NCI-H2196 treated with DMSO at 0.1 percent for 48 hours (cell line): Measurements from ENCODE around the gene JPT1.
"Not testable (repeated sequence)": the region's sequence is repeated elsewhere in the genome, so short reads cannot be mapped to it uniquely, and the experiment has no call there.

Experiments
- DNase-seq: peaks from one replicate; lab custom pipeline; 2025; ENCODE audit not compliant: unreplicated experiment; lab: John Stamatoyannopoulos, UW

The JPT1 gene

DNA sequence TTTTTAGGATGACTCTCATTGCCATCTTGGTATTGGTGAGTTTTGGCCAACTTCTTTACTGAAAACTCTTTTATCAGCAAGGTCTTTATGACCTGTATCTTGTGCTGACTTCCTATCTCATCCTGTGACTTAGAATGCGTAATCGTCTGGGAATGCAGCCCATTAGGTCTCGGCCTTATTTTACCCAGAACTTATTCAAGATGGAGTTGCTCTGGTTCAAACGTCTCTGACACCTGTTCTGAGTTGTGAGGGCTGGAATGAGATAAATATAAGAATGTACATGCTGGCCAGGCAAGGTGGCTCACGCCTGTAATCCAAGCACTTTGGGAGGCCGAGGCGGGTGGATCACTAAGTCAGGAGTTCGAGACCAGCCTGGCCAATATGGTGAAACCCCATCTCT lies 4.2 kb upstream of the JPT1 start:
- not testable (repeated sequence) for DNase-seq

DNA sequence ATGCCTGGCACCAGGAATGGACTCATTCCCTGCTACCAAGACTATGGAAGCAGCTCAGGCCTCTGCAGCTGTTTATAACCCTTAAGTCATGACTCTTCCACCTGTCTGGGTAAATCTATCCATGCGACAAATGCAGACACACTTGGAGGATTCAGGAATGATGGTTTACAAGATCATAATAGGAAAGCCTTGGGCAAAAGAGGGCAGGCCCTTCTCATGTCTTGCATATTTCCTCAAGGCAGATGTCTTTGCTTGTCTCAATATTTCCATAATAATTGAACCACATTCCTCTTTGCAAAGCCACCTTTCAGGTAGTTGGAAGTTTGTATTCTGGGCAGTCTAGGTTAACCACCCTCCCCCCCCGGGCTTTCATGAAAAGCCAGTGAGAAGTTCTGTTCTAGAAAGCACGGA lies 884 bp upstream of the JPT1 start:
- DNase-seq: no peak

DNA sequence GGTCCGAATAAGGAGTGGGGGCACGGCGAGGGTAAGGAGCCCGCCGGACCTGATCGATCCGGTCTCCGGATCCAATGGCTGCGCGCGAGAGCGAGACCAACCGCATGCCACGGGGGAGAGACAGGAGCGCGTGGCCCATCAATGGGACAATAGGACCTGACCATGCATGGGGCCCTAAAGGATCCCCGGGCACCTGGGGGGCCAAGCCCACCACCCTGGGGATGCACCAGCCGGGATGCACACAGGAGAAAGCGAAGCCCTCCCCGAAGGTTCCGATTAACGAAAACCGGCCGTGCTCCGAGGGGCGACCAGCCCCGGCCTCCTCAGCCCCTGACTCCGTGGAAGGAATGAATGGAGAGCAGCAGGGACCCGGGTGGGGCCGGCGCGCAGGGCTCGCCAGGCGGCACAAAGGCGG lies 525 bp downstream of the JPT1 start:
- DNase-seq: no peak

DNA sequence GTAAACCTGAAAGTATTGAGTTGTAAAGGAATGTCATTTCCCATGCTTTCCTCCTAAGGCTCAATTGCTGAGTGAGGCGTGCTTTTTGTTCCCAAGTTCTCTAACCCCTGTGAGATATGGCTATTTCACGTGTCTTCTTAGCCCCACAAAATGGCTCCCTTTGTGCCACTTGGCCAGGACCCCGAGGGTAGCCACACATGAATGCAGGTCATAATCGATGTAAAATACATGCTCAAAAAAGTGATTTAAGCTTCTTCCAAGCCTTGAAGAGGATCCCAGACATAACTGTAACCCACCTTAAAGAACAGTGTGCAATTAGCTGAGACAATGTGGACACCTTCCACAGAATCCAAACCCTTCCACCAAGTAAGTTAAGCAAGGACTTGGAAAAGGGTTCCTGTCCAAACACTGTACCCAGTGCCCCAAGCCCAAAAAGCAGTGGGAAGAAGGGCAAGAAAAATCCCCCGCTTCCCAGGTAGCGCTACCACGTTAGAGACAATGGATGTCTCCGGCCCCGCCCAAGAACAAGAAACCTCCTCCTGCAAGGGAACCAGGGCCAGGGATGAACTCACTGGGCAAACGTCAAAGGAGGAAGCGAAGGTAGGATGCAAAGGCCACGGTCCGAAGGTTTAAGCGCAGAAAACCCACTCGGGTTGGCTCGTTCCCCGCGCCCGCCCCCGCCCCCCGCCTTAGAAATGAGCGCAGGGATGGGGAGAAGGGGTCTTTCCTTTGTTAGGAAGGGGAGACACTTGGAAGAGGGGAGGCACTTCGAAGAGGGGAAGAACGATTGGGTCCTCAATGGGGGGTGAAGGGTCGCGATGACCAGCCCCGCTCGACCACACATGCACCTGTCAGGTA lies 1.2 kb downstream of the JPT1 start:
- DNase-seq: peak; percentile 28

DNA sequence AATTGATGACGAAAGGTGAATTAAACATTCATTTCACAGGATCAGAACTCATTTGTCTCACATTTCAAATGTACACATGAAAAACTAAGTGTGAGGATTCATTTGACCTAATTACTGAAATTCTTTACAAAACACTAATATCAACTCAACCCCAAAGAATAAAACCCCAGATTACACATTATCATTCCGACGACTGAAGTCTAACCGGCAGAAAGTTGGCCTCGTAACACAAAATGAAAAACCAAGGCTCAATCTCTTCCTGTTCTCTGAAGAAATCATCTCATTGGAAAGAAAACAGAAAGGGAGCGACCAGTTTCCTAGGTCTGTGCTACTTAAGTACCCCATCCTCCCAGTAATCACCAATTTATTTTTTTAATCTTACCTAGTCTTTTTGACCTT lies 1.8 kb downstream of the JPT1 start:
- DNase-seq: no peak

DNA sequence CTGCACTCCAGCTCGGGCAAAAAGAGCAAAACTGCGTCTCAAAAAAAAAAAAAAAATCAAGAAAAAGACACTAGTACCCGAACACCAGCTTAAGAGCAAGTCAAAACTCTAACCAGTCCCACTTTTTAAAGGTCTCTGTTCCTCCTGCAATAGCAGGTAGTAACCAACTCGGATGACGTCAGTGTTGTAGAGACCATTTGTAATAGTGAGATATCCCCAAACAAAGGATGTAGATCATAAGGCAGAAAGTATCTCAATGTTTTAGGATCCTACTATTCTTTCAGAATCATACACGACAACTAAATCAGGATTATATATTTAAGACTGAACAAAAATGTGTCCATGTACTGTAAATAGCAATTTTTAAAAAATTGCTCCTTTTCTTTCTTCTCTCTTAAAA lies 2.4 kb downstream of the JPT1 start:
- DNase-seq: no peak

DNA sequence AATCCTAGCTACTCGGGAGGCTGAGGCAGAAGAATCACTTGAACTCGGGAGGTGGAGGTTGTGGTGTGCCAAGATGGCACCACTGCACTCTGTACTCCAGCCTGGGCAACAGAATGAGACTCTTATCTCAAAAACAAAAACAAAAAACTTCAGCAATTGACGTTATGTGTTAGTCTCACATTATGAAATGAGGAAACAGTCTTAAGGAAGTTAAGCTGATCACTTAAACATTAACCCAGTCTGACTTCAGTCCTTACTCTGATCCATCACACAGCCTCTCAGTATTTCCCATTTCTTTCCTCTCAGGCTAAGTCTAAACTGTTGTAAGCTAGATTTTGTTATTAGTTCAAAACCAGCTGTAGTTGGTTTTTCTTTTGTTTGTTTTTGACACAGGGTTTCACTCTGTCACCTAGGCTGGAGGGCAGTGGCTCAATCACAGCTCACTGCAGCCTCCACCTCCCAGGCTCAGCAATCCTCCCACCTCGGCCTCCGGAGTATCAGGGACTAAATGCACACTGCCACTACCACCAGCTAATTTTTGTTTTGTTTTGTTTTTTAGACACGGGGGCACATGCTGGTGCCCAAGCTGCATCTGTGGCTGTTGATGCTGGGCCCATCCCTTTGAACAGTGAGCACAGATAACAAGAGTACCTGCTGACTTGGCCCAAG lies 6.3 kb downstream of the JPT1 start:
- DNase-seq: no peak

DNA sequence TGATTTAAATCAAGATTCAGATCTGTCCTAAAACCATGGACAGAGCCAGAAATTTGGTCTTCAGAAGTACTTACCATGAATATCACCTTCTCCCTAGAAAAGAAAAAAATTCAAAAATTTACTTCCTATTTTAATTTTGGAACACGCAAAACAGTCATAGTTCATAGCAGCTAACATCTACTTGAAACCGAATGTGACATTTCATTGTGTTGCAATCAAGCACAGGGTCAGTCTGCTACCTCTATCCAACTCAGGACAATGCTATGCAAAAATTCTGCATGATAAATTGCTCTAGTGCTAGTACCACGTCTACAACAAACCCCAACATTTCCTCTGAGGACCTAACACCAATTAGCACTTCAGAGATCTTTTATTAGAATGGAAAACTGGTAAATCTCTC lies 7.7 kb downstream of the JPT1 start:
- DNase-seq: no peak

DNA sequence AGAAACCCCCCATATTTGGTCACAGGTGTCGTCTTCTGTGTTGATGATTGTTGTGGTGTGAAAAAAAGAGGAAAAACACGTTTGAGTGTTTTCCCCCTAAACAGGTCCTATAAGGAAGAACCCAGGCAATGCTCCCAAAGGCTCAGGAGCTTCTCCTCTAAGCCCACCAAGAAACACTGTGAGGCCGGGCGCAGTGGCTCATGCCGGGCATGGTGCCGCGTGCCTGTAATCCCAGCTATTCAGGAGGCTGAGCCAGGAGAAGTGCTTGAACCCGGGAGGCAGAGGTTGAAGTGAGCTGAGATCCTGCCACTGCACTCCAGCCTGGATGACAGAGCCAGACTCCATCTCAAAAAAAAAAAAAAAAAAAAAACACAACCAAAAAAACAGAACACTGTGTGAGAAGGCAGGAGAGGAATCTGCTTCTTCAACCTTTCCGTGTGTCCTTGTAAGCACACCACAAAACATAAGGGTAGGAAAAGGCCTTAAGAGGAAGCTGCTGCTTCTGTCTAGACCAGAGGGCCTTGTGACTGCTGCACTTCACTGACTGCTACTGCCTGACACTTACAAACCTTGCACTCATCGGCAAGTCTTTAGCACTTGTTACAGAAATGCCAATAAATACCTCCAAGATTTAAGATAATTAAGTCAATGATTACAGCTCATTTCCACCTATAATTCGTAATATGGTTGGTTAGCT lies 9.3 kb downstream of the JPT1 start:
- no peak for DNase-seq

DNA sequence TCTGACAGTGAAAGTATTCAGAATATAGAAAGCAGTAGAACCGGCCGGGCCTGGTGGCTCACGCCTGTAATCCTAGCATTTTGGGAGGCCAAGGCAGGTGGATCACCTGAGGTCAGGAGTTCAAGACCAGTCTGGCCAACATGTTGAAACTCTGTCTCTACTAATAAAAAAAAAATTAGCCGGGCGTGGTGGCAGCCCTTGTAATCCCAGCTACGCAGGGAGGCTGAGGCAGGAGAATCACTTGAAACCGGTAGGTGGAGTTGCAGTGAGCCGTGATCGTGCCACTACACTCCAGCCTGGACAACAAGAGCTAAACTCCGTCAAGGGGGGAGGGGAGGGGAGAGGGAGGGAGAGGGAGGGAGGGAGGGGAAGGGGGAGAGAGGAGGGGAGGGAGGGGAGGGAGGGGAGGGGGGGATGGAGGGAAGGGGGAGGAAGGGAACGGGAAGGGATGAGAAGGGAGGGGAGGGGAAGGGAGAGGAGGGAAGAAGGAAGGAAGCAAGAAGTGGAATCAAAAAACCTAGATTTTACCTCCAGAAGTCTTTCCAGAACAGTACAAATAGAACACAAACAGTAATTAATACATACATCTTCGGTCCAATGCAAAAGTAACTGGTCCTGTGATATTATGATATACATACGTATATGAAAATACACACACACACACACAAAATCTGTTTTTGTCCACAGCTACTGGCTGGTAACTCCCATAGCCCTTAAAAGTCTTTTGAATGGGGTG lies 11.9 kb downstream of the JPT1 start:
- DNase-seq: no peak

DNA sequence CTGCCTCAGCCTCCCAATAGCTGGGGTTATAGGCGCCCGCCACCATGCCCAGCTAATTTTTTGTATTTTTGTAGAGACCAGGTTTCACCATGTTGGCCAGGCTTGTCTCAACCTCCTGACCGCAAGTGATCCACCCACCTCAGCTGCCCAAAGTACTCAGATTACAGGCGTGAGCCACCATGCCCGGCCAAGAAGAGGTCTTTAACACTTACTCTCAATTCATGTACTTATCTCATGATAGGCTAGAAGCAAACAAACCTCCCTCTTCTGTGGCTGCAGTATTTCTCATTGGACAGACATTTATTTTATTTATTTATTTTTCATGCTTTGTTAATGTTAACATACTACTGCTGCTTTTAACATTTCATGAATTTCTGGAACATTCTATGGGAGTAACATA lies 15.8 kb downstream of the JPT1 start:
- peak; percentile 16 for DNase-seq

DNA sequence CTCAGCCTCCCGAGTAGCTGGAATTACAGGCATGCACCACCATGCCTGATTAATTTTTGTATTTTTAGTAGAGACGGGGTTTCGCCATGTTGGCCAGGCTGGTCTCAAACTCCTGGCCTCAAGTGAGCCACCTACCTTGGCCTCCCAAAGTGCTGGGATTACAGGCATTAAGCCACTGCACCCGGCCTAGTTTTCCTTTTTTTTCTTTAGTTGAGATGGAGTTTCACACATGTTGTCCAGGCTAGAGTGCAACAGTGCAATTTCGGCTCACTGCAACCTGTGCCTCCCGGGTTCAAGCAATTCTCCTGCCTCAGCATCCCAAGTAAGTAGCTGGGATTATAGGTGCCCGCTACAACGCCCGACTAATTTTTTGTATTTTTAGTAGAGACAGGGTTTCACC lies 16.6 kb downstream of the JPT1 start:
- not testable (repeated sequence) for DNase-seq

DNA sequence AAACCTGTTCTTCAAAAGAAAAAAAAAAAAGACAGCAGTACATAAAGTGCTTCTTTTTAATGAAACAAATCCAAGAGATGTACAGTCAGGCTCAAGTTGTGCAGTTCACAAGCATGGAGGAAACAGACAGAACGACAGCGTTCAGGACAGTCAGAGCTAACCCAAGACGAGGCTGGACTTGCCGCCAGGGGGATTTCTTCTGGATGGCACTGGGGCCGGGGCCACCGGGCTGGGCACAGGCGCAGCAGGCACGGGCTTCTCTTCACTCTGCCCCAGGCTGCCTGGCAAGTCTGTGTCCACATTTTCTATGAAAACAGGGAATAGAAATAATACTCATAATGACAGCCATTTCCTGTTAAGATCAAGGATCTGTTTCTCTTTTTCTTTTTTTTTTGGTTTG lies 18.4 kb downstream of the JPT1 start:
- no peak for DNase-seq

DNA sequence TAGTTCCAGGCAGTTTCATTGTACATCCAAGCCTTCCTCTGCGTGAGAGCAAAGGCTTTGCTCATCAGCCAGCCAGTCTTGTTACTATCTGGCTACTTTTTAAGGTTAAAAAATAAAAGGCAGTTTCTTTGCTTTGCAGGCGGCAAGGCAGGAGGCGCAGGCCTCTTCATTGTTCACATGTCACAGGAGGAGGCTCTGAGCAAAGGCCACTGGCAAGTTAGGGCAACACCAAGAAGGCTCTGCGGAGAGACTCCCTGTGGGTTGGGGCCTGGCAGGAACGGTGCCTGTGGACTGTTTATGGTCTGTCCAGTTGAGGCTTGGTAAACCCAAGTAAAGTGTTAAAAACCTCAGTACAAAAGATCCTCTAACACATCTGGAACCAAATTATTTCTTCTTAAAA lies 18.9 kb downstream of the JPT1 start:
- DNase-seq: no peak

DNA sequence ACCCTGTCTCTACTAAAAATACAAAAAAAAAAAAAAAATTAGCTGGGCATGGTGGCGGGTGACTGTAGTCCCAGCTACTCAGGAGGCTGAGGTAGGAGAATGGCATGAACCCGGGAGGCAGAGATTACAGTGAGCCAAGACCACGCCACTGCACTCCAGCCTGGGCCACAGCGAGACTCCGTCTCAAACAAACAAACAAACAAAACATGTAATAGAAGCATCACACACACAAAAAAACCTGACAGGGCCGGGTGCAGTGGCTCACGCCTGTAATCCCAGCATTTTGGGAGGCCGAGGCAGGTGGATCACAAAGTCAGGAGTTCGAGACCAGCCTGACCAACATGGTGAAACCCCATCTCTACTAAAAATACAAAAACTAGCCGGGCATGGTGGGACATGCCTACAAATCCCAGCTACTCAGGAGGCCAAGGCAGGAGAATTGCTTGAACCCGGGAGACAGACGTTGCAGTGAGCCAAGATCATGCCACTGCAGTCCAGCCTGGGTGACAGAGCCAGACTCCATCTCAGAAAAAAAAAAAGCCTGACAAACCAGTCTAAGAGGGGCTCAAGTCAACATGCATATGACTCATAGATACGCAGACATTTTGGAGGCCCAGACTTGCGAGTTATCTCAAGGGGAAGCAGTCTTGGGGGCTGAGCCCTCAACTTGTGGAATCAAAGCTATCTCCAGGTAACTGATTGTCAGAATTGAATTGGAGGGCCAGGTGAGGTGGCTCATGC lies 20.5 kb downstream of the JPT1 start:
- DNase-seq: not testable (repeated sequence)

DNA sequence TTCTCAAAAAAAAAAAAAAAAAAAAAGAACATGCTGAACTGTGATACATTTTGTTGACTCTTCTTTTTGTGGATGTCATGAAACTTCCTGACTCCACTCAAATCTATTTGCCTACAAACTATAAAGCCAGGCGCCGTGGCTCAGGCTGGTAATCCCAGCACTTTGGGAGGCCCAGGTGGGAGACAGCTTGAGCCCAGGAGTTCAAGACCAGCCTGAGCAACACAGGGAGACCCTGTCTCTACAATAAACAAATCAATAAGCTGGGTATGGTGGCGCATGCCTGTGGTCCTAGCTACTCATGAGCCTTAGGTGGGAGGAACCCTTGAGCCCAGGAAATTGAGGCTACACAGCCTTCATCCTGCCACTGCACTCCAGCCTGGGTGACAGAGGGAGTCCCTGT lies 21.3 kb downstream of the JPT1 start:
- no peak for DNase-seq

DNA sequence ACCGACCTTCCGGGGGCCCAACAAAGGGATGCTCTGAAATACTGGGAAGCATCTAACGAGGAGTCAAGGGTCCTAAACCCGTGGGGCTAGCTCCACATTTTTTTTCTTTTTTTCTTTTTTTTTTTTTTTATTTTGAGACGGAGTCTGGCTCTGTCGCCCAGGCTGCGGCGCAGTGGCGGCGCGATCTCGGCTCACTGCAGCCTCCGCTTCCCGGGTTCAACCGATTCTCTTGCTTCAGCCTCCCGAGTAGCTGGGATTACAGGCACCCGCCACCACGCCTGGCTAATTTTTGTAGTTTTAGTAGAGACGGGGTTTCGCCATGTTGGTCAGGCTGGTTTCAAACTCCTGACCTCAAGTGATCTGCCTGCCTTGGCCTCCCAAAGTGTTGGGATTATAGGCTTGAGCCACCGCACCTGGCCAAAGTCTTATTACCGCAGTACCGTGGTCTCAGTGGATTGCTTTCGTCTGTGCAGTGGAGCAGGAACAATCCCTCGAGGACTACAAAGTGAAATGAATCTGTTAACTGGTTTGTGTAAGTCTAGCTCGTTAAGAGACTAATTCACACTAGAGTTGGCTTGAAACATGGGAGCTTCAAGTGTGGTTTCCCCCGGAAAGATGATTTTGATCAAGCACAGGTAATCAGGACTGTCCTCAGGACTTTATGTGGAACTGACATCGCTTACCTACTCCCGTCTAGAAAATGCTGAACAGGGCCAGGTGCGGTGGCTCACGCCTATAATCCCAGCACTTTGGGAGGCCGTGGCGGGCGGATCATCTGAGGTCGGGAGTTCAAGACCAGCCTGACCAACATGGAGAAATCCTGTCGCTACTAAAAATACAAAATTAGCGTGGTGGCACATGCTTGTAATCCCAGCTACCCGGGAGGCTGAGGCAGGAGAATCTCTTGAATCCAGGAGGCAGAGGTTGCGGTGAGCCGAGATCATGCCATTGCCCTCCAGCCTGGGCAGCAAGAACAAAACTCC lies 22.0 kb downstream of the JPT1 start:
- DNase-seq: not testable (repeated sequence)

DNA sequence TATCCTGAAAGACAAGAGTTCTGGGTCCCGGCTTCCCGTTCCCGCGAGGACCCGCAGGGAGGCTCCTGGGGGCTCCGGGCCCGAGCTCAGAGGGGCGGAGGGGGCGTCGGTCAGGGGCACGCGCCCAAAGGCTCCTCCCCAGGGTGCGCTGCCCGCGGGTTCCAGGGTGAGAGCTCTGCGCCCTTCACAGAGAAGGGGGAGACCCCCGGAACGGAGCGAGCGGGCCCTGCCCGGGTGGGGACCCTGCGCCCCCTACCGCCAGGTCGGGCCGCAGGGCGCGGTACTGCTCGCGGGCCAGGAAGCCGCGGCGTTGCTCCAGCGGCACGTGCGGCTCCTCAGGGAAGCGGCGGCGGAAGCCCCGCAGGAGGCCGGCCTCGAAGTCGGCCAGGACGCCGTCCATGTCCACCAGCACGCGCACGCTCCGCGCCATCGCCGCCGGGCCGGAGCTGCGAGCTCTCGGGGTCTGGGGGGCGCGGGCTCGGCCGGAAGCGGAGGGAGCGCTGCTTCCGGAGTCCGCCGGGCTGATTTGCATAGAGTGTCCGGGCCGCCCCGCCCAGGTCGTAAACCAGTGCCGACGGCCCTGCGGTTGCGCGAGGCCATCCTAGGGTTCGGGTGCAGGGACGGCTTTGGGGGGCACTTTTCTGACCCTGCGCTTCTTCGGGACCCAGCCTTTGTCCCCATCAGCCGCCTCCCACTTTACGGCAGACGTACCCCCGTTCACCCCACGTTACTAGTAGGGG lies 22.9 kb downstream of the JPT1 start, which contains the start of gene NT5C:
Gene NT5C, minus strand, starts transcription at position 465 of the 740 bp plus-strand sequence. Its CDS starts 35 bp downstream, at position 430.
- DNase-seq: peak; percentile 51
